GM21423 (cell line): ENCODE results near the gene TMEM143.
A peak's percentile ranks its signal among the peaks of the same experiment; 100 is the strongest.
"Not testable (repeated sequence)": the region's sequence is repeated elsewhere in the genome, so short reads cannot be mapped to it uniquely, and the experiment has no call there.

Source experiments
- ATAC-seq: cut with Tn5 transposase; IDR thresholded peaks from one replicate; pipeline ENCODE4 v1.9.1; 2021; ENCODE audit warnings: mild to moderate bottlenecking, moderate library complexity; ENCODE audit not compliant: unreplicated experiment

TMEM143 gene

DNA sequence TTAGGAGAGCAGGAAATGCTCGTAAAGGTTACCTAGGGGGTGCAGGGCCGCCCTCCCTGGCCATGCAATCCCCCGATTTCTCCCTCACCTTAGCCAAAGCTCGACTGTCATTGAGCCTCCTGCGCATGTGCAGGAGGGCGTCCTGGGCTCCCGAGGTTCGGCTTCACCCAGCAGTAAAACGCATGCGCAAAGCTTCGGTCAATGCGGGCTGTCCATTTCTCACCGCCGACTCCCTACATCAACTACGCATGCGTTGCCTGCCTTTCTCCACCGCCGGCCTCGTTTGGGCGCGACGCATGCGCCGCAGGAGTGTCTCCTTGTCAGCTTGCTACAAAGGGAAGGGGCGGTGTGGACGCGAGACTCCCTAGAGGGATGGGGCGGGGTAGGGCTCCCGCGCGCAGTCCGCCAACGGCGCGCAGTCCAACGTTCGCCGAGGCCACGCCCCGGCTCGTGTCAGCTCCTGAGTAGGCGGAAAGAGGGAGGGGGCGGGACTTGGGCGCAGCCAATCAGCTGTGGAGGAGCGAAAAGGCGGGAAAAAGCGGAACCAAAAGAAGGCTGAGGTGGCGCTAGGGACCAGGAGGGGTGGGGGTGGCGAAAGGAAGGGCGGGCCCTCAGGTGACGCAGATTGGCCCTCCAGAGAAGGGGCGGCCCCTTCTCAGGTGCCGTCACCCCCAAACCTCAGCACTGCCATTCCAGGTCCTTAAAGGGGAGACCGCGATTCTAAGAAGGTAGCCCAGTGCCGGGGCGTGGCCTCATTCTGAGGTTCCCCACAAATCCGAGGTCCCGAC, at the start of gene TMEM143, which contains the start of gene SYNGR4:
Gene TMEM143 (minus strand): TSS at position 131 of the 788 bp plus-strand sequence. CDS start 20 bp downstream, at position 111.
Gene SYNGR4 (plus strand): TSS at position 558 of the 788 bp plus-strand sequence. CDS start 1,476 bp downstream, outside the sequence.
- ATAC-seq: peak; percentile 86

- no peak for ATAC-seq
Measured at GRCh38 chr19:48405850-48406249, 42.1 kb upstream of the TMEM143 start.

- ATAC-seq: no peak
Measured at GRCh38 chr19:48405010-48405659, 41.4 kb upstream of the TMEM143 start.

DNA sequence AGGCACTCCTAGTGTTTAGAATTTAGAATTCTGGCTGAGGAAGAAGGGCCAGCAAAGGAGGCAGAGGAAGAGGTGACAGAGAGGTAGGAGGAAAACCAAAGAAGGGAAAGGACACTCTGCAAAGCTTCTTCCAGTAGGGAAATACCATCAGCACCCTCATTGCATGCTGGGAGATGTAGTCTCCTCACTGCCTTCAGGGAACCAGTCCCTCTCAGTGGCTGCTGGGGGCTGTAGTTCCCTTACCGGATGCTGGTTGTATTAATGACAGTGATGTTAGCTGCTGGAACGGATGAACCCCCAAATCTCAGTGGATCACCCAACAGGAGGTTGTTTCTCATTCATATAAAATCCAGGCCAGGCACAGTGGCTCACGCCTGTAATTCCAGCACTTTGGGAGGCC, 39.9 kb upstream of the TMEM143 start:
- peak; percentile 70 for ATAC-seq

DNA sequence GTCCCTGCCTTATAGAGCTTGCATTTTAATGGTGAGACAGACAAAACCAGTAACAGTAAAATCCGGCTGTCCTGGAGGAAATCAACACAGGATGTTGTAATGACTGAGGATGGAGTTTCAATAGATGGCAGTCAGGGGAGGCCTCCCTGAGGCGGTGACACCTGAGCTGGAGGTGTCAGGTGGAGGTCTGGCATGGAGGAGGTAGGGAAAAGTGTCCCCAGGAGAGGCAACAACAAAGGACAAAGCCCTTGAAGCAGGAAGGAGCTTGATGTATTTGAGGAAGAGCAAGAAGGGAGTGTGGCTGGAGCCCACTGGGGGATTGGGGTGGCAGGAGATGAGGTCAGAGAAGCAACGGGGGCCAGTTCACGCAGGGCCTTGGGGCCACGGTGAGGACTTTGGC, 37.5 kb upstream of the TMEM143 start:
- ATAC-seq: no peak

DNA sequence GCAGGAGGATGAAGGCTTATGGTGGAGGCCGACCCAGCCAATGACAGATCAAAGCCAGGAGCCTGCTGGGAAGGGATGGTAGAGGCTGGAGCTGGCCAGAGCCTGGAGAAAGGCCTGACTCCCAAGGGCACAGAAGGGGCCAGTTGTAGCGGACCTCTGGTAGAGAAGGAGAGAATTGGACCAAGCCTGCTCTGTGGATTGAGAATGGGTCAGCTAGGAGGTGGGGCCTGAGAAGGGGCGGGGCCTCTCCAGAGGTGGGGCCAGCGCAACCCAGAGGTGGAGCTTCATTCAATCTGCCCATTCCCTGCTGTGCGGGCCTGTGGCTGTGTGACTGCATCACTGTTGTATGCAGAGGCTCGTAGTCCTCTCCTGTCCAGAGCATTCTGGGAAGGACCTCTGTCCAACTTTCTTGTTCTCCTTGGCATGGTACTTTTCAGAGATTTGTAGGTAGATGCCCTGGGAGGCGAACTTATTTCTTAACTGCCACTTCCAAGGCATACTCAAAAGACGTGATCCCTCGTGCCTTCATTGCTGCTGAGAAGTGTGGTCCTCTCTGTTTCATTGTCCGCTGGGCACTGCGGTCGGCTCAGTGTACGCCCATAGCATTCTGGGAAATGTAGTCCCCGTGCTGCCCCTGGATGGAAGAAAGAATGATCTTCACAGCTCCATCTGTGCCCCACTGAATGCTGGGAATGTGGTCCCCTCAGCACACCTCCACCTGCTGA, 36.4 kb upstream of the TMEM143 start:
- no peak for ATAC-seq

DNA sequence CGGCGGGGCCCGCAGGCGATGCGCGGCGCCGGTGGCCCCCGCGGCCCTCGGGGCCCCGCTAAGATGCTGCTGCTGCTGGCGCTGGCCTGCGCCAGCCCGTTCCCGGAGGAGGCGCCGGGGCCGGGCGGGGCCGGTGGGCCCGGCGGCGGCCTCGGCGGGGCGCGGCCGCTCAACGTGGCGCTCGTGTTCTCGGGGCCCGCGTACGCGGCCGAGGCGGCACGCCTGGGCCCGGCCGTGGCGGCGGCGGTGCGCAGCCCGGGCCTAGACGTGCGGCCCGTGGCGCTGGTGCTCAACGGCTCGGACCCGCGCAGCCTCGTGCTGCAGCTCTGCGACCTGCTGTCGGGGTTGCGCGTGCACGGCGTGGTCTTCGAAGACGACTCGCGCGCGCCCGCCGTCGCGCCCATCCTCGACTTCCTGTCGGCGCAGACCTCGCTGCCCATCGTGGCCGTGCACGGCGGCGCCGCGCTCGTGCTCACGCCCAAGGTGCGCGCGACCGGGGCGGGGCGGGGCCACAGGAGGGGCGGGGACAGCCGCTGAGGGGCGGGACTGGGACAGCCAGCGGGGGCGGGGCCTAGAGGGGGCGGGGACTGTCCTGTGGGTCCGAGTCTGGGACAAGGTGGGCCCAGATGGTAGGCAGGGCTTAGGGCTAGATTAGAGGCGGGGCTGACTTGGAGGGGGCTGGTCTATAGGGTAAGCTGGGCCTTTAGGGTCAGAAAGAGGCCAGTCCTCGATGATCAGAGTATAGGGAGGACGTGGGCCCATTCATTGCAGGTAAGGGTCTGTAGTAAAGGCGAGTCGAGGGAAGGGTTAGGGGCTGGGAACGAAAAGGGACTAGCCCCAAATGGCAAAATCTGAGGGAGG, 34.9 kb upstream of the TMEM143 start:
- ATAC-seq: no peak

GRCh38 chr19:48398102-48398374, 34.3 kb upstream of the TMEM143 start:
- no peak for ATAC-seq

DNA sequence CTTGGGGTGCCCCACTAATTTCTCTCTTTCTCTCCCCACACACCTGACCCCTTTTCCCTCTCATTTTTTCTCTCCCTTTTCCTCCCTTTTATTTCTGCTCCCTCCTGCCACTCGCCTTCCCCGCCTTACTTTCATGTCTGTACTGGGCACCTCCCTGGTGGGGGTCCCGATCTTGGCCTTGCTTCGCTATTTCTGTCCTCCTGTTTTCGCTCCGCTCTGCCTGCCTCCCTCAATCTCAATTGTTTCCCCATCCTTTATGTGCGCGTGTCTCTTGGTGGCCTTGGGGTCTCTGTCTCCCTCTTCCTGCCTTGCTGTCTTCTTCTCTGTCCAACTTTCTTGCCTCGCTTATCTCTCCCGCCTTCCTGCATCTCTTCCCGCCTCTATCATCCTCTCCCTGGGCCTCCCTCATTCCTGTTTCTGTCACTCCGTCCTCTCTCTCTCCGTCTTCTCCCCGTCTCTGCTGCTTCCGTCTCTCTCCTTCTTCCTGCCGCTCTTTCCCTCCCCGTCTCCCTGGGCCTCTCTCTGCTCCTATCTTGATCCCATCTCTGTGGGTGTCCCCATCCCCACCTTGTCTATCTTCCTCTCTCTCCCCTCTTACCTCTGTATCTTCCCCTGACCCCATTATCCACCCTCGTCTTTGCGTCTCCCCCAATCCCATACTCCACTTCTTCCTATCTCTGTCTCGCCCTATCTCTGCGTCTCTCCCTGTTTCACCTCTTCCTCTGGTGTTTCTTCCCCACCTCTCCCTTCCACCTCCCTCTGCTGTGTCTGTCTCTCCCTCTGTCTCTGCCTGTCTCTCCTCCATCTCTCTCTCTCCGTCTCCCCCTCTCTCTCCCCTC, 33.7 kb upstream of the TMEM143 start:
- ATAC-seq: no peak

DNA sequence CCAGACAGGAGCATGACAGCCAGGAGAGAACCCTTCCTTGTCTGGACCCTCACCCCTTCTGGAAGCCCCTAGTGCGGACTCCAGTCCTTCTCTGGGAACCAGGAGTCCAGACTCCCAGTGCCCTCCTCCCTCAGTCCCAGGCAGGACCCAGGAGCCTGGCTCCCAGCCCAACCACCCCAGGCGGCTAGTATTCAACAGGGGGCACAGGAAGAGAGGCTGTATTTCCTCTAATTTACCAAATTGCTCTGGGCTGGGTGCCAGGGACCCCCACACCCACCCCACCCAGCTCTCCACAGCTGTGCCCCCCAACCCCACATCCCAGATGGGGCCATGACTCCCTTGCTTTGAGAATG, 33.1 kb upstream of the TMEM143 start:
- ATAC-seq: no peak

DNA sequence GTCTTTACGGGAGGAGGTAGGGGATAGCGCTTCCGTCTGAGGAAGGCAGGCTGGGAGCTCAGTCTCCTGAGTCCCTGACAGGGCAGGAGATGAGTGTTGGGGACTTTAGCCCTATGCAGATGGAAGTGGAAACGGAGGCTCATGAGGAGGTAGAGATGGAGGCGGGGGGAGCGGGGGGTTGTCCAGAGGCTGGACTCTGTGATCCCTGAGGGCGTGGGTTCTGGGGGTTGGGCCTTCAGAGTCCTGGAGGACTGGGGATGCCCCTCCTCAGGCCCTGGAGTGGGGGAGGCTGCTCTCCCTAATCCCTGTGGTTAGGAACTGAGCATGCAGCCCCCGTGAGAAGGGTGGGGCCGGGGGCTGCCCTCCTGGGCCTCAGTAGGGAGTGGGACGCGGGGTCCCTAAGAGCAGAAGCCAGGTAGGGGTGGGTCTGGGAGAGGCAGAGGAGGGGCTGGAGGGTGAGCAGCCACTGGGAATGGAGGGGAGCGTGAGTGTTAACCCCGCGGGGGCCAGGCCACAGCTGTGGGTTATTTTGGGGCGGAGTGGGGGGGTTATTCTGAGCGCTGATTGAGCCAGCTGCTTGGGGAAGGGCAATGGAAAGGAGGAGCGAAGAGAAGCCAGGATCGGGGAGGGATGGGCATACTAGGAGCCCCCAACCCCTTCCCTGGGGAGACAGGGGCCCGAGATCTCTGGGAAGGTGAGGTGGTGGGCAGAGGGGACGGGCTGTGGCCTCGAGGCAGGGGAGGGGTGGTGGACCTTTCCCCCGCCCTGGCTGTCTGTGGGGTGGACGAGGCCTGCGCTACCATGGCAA, 32.5 kb upstream of the TMEM143 start:
- ATAC-seq: no peak

DNA sequence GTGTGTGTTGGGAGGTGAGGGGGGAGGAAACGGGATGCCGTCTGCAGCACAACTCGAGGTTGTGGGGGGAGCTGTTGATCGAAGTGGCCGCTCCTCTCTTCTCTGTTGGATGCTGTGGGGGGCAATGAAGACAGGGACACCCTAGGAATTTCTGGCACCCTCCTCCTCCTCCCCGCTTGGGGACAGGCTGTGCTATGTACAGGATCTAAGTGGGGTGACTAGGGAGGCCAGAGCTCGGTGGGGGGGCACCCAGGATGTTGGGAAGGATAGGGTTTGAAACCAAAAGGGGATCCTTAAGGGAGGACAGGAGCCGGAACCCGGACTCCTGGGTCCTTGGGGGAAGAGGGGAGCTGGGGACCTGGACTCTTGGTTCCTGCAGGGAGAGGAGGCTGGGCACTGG, 31.8 kb upstream of the TMEM143 start:
- no peak for ATAC-seq

DNA sequence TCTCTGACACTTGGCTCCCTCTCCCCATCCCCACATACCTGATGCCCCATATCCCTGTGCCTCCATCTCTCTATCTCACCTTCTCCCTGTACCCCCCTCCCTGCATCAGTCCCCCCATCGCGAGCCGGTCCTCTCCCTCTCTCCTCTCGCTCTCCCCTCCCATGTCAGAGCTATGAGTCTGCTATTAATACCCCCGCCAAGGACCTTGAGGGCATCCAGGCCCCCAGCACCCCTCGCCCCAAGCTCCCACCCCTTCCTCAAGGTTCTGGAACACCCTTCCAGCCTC, 31.4 kb upstream of the TMEM143 start:
- ATAC-seq: no peak

DNA sequence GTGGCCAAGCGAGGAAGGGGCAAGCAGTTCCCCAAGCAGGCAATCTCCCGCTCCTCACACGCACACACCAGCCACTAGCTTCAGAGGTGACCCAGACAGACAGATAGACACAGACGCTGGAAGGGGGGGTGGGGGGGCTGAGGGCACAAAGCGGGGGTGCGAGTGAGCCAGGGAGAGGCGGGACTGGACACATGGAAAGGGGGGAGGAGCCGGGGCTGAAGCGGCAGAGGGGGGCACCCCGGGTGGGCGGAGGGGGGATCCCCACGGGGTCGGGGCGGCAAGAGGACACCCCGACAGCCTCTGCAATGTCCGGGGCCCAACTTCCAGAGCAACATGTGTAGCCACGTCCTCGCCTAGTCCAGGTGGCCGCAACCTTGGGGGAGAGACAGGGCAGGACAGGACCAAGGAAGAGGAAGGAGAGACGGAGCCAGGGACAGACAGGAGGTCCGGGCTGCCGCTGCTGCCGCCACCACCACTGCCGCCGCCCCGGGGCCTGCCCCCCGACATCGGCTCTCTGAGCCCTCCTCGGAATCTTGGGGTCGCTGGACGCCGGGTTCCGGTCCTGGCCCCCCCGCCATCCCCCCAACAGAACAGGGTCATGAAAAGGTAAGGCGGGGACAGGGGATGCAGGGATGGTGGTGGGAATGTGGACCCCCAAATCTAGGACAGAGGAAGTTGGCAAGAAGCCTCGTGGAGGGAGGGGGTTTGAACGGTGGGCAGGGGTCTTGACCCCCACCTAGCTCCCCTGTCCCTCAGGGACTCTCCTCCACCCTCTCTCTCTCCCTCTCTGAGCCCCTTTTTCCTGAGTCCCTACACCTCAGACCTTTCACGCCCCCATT, 30.8 kb upstream of the TMEM143 start:
- no peak for ATAC-seq

GRCh38 chr19:48393559-48394330, 30.0 kb upstream of the TMEM143 start, which contains the start of gene GRIN2D:
GRIN2D (plus strand) TSS chr19:48393668; CDS start chr19:48398393, 4,725 bp downstream.
- ATAC-seq: no peak

- no peak for ATAC-seq
Measured at GRCh38 chr19:48392860-48393558, 29.3 kb upstream of the TMEM143 start.

DNA sequence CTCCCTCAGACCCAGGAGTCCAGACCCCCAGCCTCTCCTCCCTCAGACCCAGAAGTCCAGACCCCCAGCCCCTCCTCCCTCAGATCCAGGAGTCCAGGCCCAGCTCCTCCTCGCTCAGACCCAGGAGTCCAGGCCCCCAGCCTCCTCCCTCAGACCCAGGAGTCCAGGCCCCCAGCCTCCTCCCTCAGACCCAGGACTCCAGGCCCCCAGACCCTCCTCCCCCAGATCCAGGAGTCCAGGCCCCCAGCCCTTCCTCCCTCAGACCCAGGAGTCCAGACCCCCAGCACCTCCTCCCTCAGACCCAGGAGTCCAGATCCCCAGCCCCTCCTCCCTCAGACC, 28.2 kb upstream of the TMEM143 start:
- not testable (repeated sequence) for ATAC-seq
